ENCODE data around the gene PCDHB4. TPM values are rescaled to one million over a fixed set of nuclear protein-coding genes. Genes with fewer than 3 reads are reported as not detected.

The PCDHB4 gene
- total and polyA plus RNA-seq, 2 of the 8 experiments (the other 6 are each of a cell fraction or from before 2014, with no cell fraction given): 1.3 to 1.5 TPM

DNA sequence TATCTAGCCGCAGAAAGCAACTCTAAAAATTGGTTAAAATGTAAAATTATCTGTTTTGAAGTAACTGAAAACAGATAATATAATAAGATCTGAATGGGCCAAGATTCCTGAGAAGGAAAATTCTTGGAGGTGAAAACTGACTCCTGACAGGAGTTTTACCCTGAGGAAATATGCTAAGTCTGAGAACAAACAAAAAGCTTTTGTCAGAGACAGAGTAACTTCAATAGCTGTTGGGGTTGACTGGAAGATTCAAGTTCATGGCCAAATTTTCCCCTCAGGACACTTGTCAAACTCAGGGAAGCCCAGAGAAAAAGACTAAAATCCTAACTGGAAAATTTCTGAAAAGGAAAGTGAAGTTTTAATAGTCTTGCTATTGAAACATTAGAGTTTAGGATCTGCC lies 5.7 kb downstream of the PCDHB4 start:
- FAIRE-seq: peak; percentile 55

More for the DNA sequence above, 5.7 kb downstream of the PCDHB4 start:
- no peaks in the 10 kb centered on the region; a peak in 1 of 4 replicates for H3K9me3 ChIP-seq (ENCODE audit: insufficient read depth in 2 of 2, low read depth in 1 of 2, low read length in 1 of 2)
- no peak overlapping the region for H3K27ac ChIP-seq (ENCODE audit: low read depth, low read length)
- no peak for DNase-seq (ENCODE audit: low read depth in 1 of 2, low spot score in 2 of 2)
- no peak overlapping the region for H3K4me3 ChIP-seq (ENCODE audit: extremely low read depth in 1 of 4, insufficient read depth in 2 of 4, low read depth in 3 of 4, low read length in 4 of 4)
- H2BK20ac ChIP-seq (ENCODE audit: low read length): no peak overlapping the region
- no peak overlapping the region for H3K18ac ChIP-seq (ENCODE audit: extremely low read depth, low read length)
- TF ChIP-seq KDM4A (IDR thresholded peaks at IDR 0.05; ENCODE audit: low read depth, low read length, severe bottlenecking): no peak
- no peak for TF ChIP-seq BACH1 (IDR thresholded peaks at IDR 0.05; ENCODE audit: low read length)
- no peak overlapping the region for H2BK120ac ChIP-seq (replicated peaks; ENCODE audit: low read depth, low read length)
- ChIA-PET CTCF (ENCODE audit: partially characterized antibody) (interaction anchor here (0.9 to 2.8 kb wide), 10 partner anchors 8 to 223 kb away, joined by 3 to 13 read pairs (median 4); partner anchors contain the start of genes PCDHB16, PCDHB2, PCDHB3 and PCDHB5), POLR2A (ENCODE audit: partially characterized antibody) (interaction anchor here (0.8 to 1.8 kb wide), 2 partner anchors 8 to 33 kb away, joined by 6 to 7 read pairs; partner anchors contain the start of gene PCDHB2)
- H4K20me1 ChIP-seq (replicated peaks in 1 of 2; ENCODE audit: control insufficient read depth in 1 of 2, insufficient read depth in 2 of 2, low read length in 2 of 2): no peaks in the 10 kb centered on the region
- H3K36me3 ChIP-seq (ENCODE audit: control insufficient read depth in 2 of 4, insufficient read depth in 4 of 4, low read length in 3 of 4): no peaks in the 10 kb centered on the region
- no peaks in the 10 kb centered on the region for H3K27me3 ChIP-seq (replicated peaks in 1 of 4; ENCODE audit: control insufficient read depth in 3 of 4, extremely low read depth in 1 of 4, insufficient read depth in 3 of 4, low read length in 3 of 4)
- H4K8ac ChIP-seq (ENCODE audit: extremely low read depth, insufficient read depth, low read length): no peak overlapping the region
- H3K79me2 ChIP-seq (ENCODE audit: control insufficient read depth in 1 of 2, insufficient read depth in 2 of 2, low read length in 2 of 2): no peaks in the 10 kb centered on the region
- H3K4me2 ChIP-seq (ENCODE audit: insufficient read depth in 1 of 2, low read depth in 2 of 2, low read length in 2 of 2): no peak overlapping the region
- no peak overlapping the region for H4K91ac ChIP-seq (replicated peaks; ENCODE audit: insufficient read length, low read length)
- H3K4ac ChIP-seq (replicated peaks; ENCODE audit: insufficient read length, low read depth, low read length): no peak overlapping the region
- H3K9ac ChIP-seq (replicated peaks in 1 of 4; ENCODE audit: extremely low read depth in 1 of 4, low read depth in 3 of 4, low read length in 3 of 4): no peak overlapping the region
- H4K5ac ChIP-seq (ENCODE audit: insufficient read length, low read depth, low read length): no peak overlapping the region
- H3K23me2 ChIP-seq (ENCODE audit: low read depth, low read length): no peaks in the 10 kb centered on the region
- no peak overlapping the region for H2BK12ac ChIP-seq (ENCODE audit: low read depth, low read length)
- H3K79me1 ChIP-seq (ENCODE audit: low read depth, low read length): no peaks in the 10 kb centered on the region
- no peak overlapping the region for H2AFZ ChIP-seq (ENCODE audit: low read length)
- no peak overlapping the region for H2AK5ac ChIP-seq (ENCODE audit: low read depth, low read length)
- no peak overlapping the region for H3K14ac ChIP-seq (ENCODE audit: insufficient read length)
- H3K4me1 ChIP-seq (replicated peaks in 1 of 4; ENCODE audit: control insufficient read depth in 3 of 4, insufficient read depth in 4 of 4, low read length in 3 of 4): no peaks in the 10 kb centered on the region
- WGBS, 2 experiments (ENCODE audit: extremely low coverage in 1 of 2, insufficient coverage in 1 of 2, insufficient read length in 1 of 2, insufficient replicate concordance in 2 of 2, low coverage in 1 of 2, low lambda C conversion rate in 2 of 2, missing lambda C conversion rate in 1 of 2): 91% methylated on average over 1 of the region's 1 CpG; no CpG with 5 or more reads in 1 of the 2 experiments
- no peak overlapping the region for H3K56ac ChIP-seq (replicated peaks; ENCODE audit: insufficient read length, low read depth, low read length)
- H2BK15ac ChIP-seq (ENCODE audit: low read length): no peak overlapping the region
- no peak overlapping the region for H3K23ac ChIP-seq (ENCODE audit: insufficient read length)
- no peak overlapping the region for H2BK5ac ChIP-seq (ENCODE audit: low read depth, low read length)

Measured in H1 (cell line).